GM12878 (cell line): Measurements from ENCODE around the gene RPRD1B. TPM values are rescaled to one million over a fixed set of nuclear protein-coding genes. Genes with fewer than 3 reads are reported as not detected.

Source experiments
- BRCA1 ChIP-seq: IDR thresholded peaks from 2 replicates; pipeline ENCODE4 v1.6.1; 2011; ENCODE audit warnings: low read depth, low read length, improper control_type of control experiment
- CREM ChIP-seq: IDR thresholded peaks from 2 replicates; pipeline ENCODE4 v1.6.1; 2014; ENCODE audit warnings: antibody characterized with exemption, low read depth
- EGR1 ChIP-seq, 2 experiments: IDR thresholded peaks; 1 replicate in 1 of 2; 2 replicates in 1 of 2; pipeline ENCODE4 v1.6.1; 2011 to 2012; ENCODE audit warnings: low read depth in 2 of 2, low read length in 2 of 2, borderline replicate concordance in 1 of 2, mild to moderate bottlenecking in 1 of 2, moderate library complexity in 1 of 2
- FOXK2 ChIP-seq: fragments of 450-650 bp; IDR thresholded peaks from 2 replicates; pipeline ENCODE4 v1.6.1; 2017; ENCODE audit warnings: mild to moderate bottlenecking, moderate library complexity
- STAT3 ChIP-seq: IDR thresholded peaks from 2 replicates; pipeline ENCODE4 v1.6.1; 2011; ENCODE audit warnings: low read depth, low read length, improper control_type of control experiment
- TARDBP ChIP-seq: IDR thresholded peaks from 2 replicates; pipeline ENCODE4 v1.6.1; 2016; ENCODE audit warnings: borderline replicate concordance
- polyA plus RNA-seq, 11 experiments: library from polyadenylated mRNA; depleted of rRNA in 4 of 11; unstranded in 6 of 11; stranded (reverse) in 5 of 11; fragments of >200 nt; fragmentation: Nextera tagmentation in 4 of 11; fragmentation: Illumina TruSeq in 1 of 11; extraction: Ambion mirVana in 4 of 11; extraction: Trizol in 1 of 11; gene quantifications; 1 replicate in 1 of 11; 2 replicates in 10 of 11; pipeline versions ENCODE4 v1.2.1 to v1.2.3, GENCODE V29; 2011 to 2016; ENCODE audit warnings: inconsistent platforms in 2 of 11, missing spikeins in 2 of 11, low read depth in 1 of 11
- total RNA-seq, 4 experiments: library from RNA; depleted of rRNA in 3 of 4; stranded (reverse); fragments of >200 nt in 3 of 4; fragmentation: Illumina TruSeq in 1 of 4; extraction: Trizol in 1 of 4; gene quantifications; 2 replicates each; pipeline versions ENCODE4 v1.2.1 to v1.2.3, GENCODE V29; 2013 to 2021
- TF ChIP-seq, protein P1 (sequence below): IDR thresholded peaks from 2 replicates; pipeline ENCODE4 v1.6.1; 2012; ENCODE audit warnings: improper control_type of control experiment, low read depth, low read length; ENCODE audit not compliant: insufficient replicate concordance
- TF ChIP-seq, protein P2 (sequence below): fragments of 450-650 bp; IDR thresholded peaks from 2 replicates; pipeline ENCODE4 v1.6.1; 2017; ENCODE audit warnings: mild to moderate bottlenecking, moderate library complexity
- TF ChIP-seq, protein P3 (sequence below): fragments of 450-650 bp; IDR thresholded peaks from 2 replicates; pipeline ENCODE4 v1.6.1; 2017; ENCODE audit warnings: antibody characterized with exemption, mild to moderate bottlenecking, moderate library complexity
- TF ChIP-seq, protein P4 (sequence below): fragments of 450-650 bp; IDR thresholded peaks from 2 replicates; pipeline ENCODE4 v1.6.1; 2018; ENCODE audit warnings: borderline replicate concordance, mild to moderate bottlenecking; ENCODE audit not compliant: partially characterized antibody
- TF ChIP-seq, protein P5 (sequence below): fragments of 450-650 bp; IDR thresholded peaks from 2 replicates; pipeline ENCODE4 v1.6.1; 2016; ENCODE audit warnings: mild to moderate bottlenecking
- TF ChIP-seq, protein P6 (sequence below): IDR thresholded peaks from 2 replicates; pipeline ENCODE4 v1.6.1; 2011; ENCODE audit warnings: low read depth, mild to moderate bottlenecking, low read length, moderate library complexity, borderline replicate concordance; ENCODE audit errors: extremely low read depth

RPRD1B gene
- total and polyA plus RNA-seq, 10 of the 15 experiments (the other 5 are each of a cell fraction or from before 2014, with no cell fraction given): 5.2 to 40.2 (median 30.0) TPM

DNA sequence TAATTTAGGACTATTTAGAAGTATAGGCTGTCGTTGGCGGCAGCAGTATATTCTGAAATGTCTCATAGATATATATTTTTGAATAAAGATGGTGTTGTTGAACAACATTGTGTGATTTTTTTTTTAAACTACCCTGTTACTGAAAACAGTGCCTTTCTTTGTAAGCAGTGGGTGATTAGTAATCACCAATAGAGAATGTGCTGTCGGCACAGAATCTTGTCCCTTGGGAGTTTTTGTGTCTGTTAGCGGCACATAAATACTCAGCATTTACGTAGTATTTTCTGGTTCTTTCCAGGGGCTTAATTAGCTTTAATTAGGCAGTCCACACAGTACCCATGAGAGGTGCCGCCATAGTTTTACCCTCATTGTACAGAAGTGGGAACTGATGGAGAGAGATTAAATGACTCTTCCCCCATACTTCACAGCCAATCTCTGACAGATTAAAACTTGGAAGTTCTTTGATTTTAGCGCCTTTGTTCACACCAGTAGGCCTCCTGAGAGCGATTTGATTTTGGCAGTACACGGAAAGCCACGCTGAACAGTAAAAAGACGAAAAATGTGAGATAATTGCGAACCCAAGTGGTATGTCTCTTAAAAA is 58.8 kb downstream of the RPRD1B start (continued):
- TF ChIP-seq, protein P1, sequence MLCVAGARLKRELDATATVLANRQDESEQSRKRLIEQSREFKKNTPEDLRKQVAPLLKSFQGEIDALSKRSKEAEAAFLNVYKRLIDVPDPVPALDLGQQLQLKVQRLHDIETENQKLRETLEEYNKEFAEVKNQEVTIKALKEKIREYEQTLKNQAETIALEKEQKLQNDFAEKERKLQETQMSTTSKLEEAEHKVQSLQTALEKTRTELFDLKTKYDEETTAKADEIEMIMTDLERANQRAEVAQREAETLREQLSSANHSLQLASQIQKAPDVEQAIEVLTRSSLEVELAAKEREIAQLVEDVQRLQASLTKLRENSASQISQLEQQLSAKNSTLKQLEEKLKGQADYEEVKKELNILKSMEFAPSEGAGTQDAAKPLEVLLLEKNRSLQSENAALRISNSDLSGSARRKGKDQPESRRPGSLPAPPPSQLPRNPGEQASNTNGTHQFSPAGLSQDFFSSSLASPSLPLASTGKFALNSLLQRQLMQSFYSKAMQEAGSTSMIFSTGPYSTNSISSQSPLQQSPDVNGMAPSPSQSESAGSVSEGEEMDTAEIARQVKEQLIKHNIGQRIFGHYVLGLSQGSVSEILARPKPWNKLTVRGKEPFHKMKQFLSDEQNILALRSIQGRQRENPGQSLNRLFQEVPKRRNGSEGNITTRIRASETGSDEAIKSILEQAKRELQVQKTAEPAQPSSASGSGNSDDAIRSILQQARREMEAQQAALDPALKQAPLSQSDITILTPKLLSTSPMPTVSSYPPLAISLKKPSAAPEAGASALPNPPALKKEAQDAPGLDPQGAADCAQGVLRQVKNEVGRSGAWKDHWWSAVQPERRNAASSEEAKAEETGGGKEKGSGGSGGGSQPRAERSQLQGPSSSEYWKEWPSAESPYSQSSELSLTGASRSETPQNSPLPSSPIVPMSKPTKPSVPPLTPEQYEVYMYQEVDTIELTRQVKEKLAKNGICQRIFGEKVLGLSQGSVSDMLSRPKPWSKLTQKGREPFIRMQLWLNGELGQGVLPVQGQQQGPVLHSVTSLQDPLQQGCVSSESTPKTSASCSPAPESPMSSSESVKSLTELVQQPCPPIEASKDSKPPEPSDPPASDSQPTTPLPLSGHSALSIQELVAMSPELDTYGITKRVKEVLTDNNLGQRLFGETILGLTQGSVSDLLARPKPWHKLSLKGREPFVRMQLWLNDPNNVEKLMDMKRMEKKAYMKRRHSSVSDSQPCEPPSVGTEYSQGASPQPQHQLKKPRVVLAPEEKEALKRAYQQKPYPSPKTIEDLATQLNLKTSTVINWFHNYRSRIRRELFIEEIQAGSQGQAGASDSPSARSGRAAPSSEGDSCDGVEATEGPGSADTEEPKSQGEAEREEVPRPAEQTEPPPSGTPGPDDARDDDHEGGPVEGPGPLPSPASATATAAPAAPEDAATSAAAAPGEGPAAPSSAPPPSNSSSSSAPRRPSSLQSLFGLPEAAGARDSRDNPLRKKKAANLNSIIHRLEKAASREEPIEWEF: peak; percentile 48
- no peak for TF ChIP-seq TARDBP
- no peak for TF ChIP-seq CREM
- TF ChIP-seq, protein P2, sequence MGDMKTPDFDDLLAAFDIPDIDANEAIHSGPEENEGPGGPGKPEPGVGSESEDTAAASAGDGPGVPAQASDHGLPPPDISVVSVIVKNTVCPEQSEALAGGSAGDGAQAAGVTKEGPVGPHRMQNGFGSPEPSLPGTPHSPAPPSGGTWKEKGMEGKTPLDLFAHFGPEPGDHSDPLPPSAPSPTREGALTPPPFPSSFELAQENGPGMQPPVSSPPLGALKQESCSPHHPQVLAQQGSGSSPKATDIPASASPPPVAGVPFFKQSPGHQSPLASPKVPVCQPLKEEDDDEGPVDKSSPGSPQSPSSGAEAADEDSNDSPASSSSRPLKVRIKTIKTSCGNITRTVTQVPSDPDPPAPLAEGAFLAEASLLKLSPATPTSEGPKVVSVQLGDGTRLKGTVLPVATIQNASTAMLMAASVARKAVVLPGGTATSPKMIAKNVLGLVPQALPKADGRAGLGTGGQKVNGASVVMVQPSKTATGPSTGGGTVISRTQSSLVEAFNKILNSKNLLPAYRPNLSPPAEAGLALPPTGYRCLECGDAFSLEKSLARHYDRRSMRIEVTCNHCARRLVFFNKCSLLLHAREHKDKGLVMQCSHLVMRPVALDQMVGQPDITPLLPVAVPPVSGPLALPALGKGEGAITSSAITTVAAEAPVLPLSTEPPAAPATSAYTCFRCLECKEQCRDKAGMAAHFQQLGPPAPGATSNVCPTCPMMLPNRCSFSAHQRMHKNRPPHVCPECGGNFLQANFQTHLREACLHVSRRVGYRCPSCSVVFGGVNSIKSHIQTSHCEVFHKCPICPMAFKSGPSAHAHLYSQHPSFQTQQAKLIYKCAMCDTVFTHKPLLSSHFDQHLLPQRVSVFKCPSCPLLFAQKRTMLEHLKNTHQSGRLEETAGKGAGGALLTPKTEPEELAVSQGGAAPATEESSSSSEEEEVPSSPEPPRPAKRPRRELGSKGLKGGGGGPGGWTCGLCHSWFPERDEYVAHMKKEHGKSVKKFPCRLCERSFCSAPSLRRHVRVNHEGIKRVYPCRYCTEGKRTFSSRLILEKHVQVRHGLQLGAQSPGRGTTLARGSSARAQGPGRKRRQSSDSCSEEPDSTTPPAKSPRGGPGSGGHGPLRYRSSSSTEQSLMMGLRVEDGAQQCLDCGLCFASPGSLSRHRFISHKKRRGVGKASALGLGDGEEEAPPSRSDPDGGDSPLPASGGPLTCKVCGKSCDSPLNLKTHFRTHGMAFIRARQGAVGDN: peak; percentile 75; the same call in 1 of the 2 replicates
- TF ChIP-seq, protein P3, sequence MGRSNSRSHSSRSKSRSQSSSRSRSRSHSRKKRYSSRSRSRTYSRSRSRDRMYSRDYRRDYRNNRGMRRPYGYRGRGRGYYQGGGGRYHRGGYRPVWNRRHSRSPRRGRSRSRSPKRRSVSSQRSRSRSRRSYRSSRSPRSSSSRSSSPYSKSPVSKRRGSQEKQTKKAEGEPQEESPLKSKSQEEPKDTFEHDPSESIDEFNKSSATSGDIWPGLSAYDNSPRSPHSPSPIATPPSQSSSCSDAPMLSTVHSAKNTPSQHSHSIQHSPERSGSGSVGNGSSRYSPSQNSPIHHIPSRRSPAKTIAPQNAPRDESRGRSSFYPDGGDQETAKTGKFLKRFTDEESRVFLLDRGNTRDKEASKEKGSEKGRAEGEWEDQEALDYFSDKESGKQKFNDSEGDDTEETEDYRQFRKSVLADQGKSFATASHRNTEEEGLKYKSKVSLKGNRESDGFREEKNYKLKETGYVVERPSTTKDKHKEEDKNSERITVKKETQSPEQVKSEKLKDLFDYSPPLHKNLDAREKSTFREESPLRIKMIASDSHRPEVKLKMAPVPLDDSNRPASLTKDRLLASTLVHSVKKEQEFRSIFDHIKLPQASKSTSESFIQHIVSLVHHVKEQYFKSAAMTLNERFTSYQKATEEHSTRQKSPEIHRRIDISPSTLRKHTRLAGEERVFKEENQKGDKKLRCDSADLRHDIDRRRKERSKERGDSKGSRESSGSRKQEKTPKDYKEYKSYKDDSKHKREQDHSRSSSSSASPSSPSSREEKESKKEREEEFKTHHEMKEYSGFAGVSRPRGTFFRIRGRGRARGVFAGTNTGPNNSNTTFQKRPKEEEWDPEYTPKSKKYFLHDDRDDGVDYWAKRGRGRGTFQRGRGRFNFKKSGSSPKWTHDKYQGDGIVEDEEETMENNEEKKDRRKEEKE: no peak
- TF ChIP-seq BRCA1: no peak
- no peak for TF ChIP-seq EGR1 (IDR thresholded peaks at IDR 0.05; ENCODE audit: borderline replicate concordance in 1 of 2, low read depth in 2 of 2, low read length in 2 of 2)
- TF ChIP-seq FOXK2: no peak
- TF ChIP-seq STAT3: no peak
- TF ChIP-seq, protein P4, sequence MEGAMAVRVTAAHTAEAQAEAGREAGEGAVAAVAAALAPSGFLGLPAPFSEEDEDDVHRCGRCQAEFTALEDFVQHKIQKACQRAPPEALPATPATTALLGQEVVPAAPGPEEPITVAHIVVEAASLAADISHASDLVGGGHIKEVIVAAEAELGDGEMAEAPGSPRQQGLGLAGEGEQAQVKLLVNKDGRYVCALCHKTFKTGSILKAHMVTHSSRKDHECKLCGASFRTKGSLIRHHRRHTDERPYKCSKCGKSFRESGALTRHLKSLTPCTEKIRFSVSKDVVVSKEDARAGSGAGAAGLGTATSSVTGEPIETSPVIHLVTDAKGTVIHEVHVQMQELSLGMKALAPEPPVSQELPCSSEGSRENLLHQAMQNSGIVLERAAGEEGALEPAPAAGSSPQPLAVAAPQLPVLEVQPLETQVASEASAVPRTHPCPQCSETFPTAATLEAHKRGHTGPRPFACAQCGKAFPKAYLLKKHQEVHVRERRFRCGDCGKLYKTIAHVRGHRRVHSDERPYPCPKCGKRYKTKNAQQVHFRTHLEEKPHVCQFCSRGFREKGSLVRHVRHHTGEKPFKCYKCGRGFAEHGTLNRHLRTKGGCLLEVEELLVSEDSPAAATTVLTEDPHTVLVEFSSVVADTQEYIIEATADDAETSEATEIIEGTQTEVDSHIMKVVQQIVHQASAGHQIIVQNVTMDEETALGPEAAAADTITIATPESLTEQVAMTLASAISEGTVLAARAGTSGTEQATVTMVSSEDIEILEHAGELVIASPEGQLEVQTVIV: no peak
- TF ChIP-seq, protein P5, sequence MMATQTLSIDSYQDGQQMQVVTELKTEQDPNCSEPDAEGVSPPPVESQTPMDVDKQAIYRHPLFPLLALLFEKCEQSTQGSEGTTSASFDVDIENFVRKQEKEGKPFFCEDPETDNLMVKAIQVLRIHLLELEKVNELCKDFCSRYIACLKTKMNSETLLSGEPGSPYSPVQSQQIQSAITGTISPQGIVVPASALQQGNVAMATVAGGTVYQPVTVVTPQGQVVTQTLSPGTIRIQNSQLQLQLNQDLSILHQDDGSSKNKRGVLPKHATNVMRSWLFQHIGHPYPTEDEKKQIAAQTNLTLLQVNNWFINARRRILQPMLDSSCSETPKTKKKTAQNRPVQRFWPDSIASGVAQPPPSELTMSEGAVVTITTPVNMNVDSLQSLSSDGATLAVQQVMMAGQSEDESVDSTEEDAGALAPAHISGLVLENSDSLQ: no peak; the same call in 1 of the 2 replicates
- TF ChIP-seq, protein P6, sequence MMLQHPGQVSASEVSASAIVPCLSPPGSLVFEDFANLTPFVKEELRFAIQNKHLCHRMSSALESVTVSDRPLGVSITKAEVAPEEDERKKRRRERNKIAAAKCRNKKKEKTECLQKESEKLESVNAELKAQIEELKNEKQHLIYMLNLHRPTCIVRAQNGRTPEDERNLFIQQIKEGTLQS: no peak
